ENCODE measurements around the gene PIGU.

DNA sequence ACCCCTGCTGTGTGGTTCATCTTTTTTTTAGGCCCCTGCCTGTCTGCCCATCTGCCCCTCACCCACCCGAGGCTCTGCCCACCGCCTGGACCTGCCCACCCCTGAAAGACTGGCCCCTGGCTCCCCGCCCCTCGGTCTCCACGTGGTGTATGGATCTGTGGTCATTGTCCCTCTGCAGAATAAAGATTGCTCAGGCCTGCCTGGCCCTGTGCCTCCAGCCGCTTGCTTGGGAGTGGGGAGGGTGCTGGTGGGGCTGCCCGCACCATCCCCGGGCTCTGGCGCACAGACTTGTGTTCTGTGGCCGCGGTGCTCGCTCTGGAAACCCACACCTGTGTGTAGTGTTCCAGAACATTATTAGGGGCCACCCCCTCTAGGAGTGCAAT is 116.8 kb downstream of the PIGU start:
- TF ChIP-seq, protein P1, sequence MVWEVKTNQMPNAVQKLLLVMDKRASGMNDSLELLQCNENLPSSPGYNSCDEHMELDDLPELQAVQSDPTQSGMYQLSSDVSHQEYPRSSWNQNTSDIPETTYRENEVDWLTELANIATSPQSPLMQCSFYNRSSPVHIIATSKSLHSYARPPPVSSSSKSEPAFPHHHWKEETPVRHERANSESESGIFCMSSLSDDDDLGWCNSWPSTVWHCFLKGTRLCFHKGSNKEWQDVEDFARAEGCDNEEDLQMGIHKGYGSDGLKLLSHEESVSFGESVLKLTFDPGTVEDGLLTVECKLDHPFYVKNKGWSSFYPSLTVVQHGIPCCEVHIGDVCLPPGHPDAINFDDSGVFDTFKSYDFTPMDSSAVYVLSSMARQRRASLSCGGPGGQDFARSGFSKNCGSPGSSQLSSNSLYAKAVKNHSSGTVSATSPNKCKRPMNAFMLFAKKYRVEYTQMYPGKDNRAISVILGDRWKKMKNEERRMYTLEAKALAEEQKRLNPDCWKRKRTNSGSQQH (CRISPR knock-in tag; IDR thresholded peaks at IDR 0.05; ENCODE audit: low read depth): no peak
- TF ChIP-seq ZNF772 (CRISPR knock-in tag; IDR thresholded peaks at IDR 0.05): no peak
- TF ChIP-seq, protein P2, sequence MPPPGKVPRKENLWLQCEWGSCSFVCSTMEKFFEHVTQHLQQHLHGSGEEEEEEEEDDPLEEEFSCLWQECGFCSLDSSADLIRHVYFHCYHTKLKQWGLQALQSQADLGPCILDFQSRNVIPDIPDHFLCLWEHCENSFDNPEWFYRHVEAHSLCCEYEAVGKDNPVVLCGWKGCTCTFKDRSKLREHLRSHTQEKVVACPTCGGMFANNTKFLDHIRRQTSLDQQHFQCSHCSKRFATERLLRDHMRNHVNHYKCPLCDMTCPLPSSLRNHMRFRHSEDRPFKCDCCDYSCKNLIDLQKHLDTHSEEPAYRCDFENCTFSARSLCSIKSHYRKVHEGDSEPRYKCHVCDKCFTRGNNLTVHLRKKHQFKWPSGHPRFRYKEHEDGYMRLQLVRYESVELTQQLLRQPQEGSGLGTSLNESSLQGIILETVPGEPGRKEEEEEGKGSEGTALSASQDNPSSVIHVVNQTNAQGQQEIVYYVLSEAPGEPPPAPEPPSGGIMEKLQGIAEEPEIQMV (CRISPR knock-in tag; IDR thresholded peaks at IDR 0.05; ENCODE audit: low read depth): no peak
- TF ChIP-seq NFIC (IDR thresholded peaks at IDR 0.05; ENCODE audit: low read length): no peak
- TF ChIP-seq CBFB (CRISPR knock-in tag; IDR thresholded peaks at IDR 0.05): no peak
- TF ChIP-seq CHD4 (IDR thresholded peaks at IDR 0.05; ENCODE audit: borderline replicate concordance, low read length): no peak
- TF ChIP-seq WIZ (CRISPR knock-in tag; IDR thresholded peaks at IDR 0.05): no peak
- TF ChIP-seq EP300 (IDR thresholded peaks at IDR 0.05; ENCODE audit: low read depth in 2 of 2, low read length in 2 of 2): no peak
- no peak for TF ChIP-seq EP300 (CRISPR knock-in tag; IDR thresholded peaks at IDR 0.05; ENCODE audit: borderline replicate concordance)
- no peak for TF ChIP-seq CTCF (CRISPR knock-in tag; IDR thresholded peaks at IDR 0.05)
- TF ChIP-seq GFI1 (CRISPR knock-in tag; IDR thresholded peaks at IDR 0.05; ENCODE audit: borderline replicate concordance): no peak
- TF ChIP-seq ZNF337 (CRISPR knock-in tag; IDR thresholded peaks at IDR 0.05; ENCODE audit: borderline replicate concordance, low read depth): no peak
- TF ChIP-seq ZNF609 (CRISPR knock-in tag; IDR thresholded peaks at IDR 0.05; ENCODE audit: borderline replicate concordance): no peak
- TF ChIP-seq PPARG (CRISPR knock-in tag; conservative IDR thresholded peaks at IDR 0.05): no peak
- TF ChIP-seq ZSCAN31 (CRISPR knock-in tag; IDR thresholded peaks at IDR 0.05; ENCODE audit: low read depth): no peak
